Osteocyte (in vitro differentiated cells): Measurements from ENCODE around the gene KIF13A. TPM values are rescaled to one million over a fixed set of nuclear protein-coding genes. Genes with fewer than 3 reads are reported as not detected.

Experiments
- DNase-seq: peaks from one replicate; pipeline ENCODE4 v3.0.0; 2021; ENCODE audit warnings: mixed read lengths; ENCODE audit not compliant: unreplicated experiment; ENCODE audit errors: extremely low spot score
- H3K27ac Mint-ChIP-seq: one replicate; pipeline ENCODE4 v1.8.0; 2021; ENCODE audit warnings: mild to moderate bottlenecking, mixed read lengths; ENCODE audit not compliant: unreplicated experiment
- H3K27me3 Mint-ChIP-seq: one replicate; pipeline ENCODE4 v1.8.0; 2021; ENCODE audit warnings: mixed read lengths; ENCODE audit not compliant: unreplicated experiment
- H3K36me3 Mint-ChIP-seq: one replicate; pipeline ENCODE4 v1.8.0; 2021; ENCODE audit warnings: mixed read lengths; ENCODE audit not compliant: unreplicated experiment
- H3K4me1 Mint-ChIP-seq: one replicate; pipeline ENCODE4 v1.8.0; 2021; ENCODE audit warnings: mixed read lengths; ENCODE audit not compliant: unreplicated experiment
- H3K4me3 Mint-ChIP-seq: one replicate; pipeline ENCODE4 v1.8.0; 2021; ENCODE audit warnings: mild to moderate bottlenecking, moderate library complexity, mixed read lengths; ENCODE audit not compliant: unreplicated experiment
- H3K9me3 Mint-ChIP-seq: one replicate; pipeline ENCODE4 v1.8.0; 2021; ENCODE audit warnings: mixed read lengths; ENCODE audit not compliant: unreplicated experiment
- total RNA-seq: library from RNA; stranded (reverse); gene quantifications from 2 replicates; pipeline ENCODE4 v1.2.1, GENCODE V29; 2021
- TF ChIP-seq, protein P1 (sequence below): fragments of 200-600 bp; sonication (generic); IDR thresholded peaks from 2 replicates; pipeline ENCODE4 v1.5.0; 2021; ENCODE audit warnings: antibody characterized with exemption, mild to moderate bottlenecking, moderate library complexity

The KIF13A gene
- total RNA-seq, 1 donor from 2014 or later: 47.5 TPM

DNA sequence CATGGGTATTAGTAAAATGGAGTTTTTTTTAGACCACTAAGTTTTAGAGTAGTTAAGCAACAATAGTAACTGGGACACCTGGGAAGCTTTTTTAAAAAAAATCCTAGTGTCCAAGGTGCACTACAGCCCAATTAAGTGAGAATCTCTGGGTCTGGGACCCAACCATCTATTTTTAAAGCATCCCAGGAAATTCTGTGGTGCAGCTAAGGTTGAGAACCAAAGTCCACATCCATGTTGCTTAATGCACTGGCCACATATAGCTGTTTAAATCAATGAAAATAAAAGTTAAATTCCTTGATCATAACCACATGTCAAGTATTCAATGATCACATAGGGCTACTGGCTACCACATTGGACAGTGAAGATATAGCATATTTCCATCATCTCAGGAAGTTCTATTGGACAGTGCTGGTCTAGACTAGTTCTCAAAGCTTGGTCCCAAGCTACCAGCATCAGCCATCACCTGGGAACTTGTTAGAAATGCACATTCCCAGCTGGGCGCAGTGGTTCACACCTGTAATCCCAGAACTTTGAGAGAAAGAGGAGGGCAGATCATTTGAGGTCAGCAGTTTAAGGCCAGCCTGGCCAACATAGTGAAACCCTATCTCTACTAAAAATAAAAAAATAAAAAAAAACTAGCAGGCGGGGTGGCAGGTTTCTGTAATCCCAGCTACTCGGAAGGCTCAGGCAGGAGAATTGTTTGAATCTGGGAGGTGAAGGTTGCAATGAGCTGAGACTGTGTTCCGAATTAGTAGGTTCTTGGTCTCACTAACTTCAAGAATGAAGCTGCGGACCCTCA lies 12.7 kb downstream of the KIF13A start:
- Mint-ChIP-seq H3K4me3 (no peak overlapping the region), H3K4me1 (peaks cover 35% of the 10 kb centered on the region)

DNA sequence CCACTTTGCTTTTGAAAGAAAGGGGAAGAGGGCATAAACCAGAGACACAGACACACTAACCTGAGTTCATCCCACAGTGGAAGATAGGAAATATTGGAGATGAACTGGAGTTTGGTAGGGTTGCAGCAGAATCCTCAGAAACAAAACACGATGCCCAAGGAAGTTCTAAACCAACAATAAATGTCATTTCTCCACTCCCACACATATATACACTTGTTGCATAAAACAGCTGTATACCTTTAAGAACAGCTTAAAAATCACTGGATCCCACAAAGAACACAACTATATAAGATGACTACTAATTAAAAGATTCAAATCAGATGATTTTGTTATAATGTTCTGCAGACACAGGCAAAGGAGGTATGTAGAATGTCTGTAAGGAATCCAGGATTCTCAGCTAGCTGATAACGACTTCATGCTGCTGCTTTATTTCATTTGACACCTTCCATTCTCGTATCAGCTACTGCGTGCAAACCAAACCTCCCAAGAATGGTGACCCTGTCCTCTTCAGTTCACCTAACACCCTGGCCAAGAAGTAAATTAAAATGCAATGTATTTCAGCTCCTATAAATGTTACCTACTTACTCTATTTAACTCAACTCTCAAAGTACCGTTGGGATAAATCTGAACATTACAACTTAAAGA lies 14.3 kb downstream of the KIF13A start:
- Mint-ChIP-seq H3K4me1 (peaks cover 43% of the 10 kb centered on the region), H3K9me3 (no peaks in the 10 kb centered on the region), H3K27me3 (no peaks in the 10 kb centered on the region), H3K36me3 (peaks cover 4% of the 10 kb centered on the region), H3K4me3 (no peak overlapping the region), H3K27ac (no peak overlapping the region)
- DNase-seq: no peak
- TF ChIP-seq, protein P1, sequence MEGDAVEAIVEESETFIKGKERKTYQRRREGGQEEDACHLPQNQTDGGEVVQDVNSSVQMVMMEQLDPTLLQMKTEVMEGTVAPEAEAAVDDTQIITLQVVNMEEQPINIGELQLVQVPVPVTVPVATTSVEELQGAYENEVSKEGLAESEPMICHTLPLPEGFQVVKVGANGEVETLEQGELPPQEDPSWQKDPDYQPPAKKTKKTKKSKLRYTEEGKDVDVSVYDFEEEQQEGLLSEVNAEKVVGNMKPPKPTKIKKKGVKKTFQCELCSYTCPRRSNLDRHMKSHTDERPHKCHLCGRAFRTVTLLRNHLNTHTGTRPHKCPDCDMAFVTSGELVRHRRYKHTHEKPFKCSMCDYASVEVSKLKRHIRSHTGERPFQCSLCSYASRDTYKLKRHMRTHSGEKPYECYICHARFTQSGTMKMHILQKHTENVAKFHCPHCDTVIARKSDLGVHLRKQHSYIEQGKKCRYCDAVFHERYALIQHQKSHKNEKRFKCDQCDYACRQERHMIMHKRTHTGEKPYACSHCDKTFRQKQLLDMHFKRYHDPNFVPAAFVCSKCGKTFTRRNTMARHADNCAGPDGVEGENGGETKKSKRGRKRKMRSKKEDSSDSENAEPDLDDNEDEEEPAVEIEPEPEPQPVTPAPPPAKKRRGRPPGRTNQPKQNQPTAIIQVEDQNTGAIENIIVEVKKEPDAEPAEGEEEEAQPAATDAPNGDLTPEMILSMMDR: no peak

More for the DNA sequence above, 12.7 kb downstream of the KIF13A start:
- Mint-ChIP-seq H3K36me3 (peaks cover 8% of the 10 kb centered on the region), H3K27me3 (no peaks in the 10 kb centered on the region), H3K9me3 (no peaks in the 10 kb centered on the region), H3K27ac (no peak overlapping the region)
- TF ChIP-seq, protein P1: no peak
- no peak for DNase-seq

DNA sequence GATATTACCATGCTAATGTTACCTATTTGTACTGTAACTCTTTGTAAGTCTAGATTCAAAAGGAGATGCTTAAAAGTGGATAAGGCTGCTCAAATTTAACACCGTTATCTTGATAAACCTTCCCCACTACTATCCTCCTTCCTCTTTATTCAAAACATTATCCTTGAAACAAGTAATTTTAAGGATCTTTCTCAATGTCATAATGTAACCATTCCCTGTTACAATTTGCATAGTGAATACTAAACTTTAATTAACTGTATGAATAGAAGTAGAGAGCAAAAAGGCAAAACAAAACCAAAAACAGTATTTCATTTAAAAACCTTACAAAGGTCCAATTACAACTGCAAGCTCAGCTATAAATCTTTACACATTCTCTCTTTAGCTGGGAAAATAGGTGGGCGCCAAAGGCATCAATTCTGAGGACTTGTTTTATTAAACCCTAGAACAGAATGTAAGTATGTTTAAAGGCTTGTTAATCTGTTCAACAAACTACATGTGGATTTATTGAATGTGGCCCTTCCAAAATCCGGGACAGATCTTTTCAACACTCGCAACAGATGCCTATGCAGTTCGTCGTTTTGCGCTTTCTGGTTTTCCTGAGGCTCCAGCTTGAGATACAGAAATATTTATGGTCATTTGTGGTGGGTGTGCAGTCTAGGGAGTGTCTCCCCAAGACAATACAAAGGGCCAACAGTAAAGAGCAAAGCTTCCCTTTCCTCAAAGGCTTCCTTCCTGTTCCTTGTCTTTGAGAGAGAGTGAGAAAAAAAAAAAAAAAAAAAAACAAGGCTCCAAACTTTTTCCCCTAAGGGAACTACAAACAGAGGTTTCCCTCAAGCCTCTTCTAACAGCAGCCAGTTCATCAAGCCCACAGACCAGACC lies 15.1 kb downstream of the KIF13A start:
- Mint-ChIP-seq H3K27ac (peak overlapping the region; percentile 82), H3K36me3 (peaks cover 3% of the 10 kb centered on the region), H3K4me1 (peaks cover 51% of the 10 kb centered on the region), H3K27me3 (no peaks in the 10 kb centered on the region), H3K9me3 (no peaks in the 10 kb centered on the region), H3K4me3 (no peak overlapping the region)
- no peak for DNase-seq
- TF ChIP-seq, protein P1: no peak

DNA sequence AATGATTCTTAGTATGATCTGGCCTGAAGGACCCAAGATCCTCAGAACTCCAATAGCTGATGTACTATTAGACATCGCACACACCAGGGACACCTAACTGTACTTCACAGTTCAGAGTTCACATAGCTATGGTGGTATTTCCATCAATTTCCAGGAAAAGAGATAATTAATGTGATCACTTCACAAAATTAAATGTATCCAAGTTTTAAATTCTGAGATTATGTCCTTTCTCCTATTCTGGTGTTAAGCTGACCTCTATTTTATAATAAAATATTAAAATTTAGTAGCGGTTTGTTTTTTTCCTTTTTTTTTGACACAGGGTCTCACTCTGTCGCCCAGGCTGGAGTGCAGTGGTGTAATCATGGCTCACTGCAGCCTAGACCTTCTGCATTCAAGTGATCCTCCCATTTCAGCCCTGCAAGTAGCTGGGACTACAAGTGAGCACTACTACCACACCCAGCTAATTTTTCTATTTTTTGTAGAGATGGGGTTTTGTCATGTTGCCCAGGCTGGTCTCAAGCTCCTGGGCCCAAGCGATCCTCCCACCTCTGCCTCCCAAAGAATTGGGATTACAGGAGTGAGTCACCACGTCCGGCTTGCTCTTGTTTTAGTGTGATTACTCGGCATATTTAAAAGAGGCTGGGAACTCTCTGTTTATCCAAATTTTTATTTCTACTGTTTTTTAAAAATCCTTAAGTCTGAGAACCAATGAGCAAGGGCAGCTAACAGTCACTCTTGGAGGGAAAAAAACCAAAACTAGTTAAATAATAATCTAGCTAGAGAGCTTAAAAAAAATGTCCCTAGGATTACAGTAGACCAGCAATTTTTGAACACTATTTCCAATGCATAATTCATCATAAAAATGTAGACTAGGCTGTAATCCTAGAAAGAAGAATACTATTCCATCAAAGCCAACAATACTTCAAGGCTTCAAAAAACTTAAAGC lies 16.0 kb downstream of the KIF13A start:
- TF ChIP-seq, protein P1: no peak
- no peaks in the 10 kb centered on the region for H3K27me3 Mint-ChIP-seq
- H3K9me3 Mint-ChIP-seq: no peaks in the 10 kb centered on the region
- H3K27ac Mint-ChIP-seq: peak overlapping the region; percentile 82
- no peak overlapping the region for H3K4me3 Mint-ChIP-seq
- no peak for DNase-seq
- H3K4me1 Mint-ChIP-seq: peaks cover 60% of the 10 kb centered on the region
- H3K36me3 Mint-ChIP-seq: no peaks in the 10 kb centered on the region
